Stimulated activated CD4-positive, alpha-beta T cell treated with anti-CD3 and anti-CD28 coated beads, Interleukin-2, amount 100 ng/mL, for 4 hours (primary cell): ENCODE data around the gene LIMD2.
"Not testable (repeated sequence)": the region's sequence is repeated elsewhere in the genome, so short reads cannot be mapped to it uniquely, and the experiment has no call there.

Source experiments
- DNase-seq: peaks from one replicate; pipeline ENCODE4 v3.0.0-alpha.2; 2020; ENCODE audit warnings: low read depth

The LIMD2 gene

GRCh38 chr17:63699638-63700527, at the start of gene LIMD2:
Gene LIMD2, minus strand, starts transcription at chr17:63700125. Its CDS starts 827 bp downstream, at chr17:63699298.
- DNase-seq = peak; percentile 81

GRCh38 chr17:63741408-63742173, 41.7 kb upstream of the LIMD2 start, which contains the start of gene STRADA:
Gene STRADA, minus strand, starts transcription at chr17:63741799. Its CDS starts 13,430 bp downstream, at chr17:63728369.
- peak; percentile 98 for DNase-seq

GRCh38 chr17:63741143-63741407, 41.1 kb upstream of the LIMD2 start:
- no peak for DNase-seq

- no peak for DNase-seq
Measured at GRCh38 chr17:63740464-63741142, 40.7 kb upstream of the LIMD2 start.

- DNase-seq = no peak
Measured at GRCh38 chr17:63735691-63736090, 35.8 kb upstream of the LIMD2 start.

- DNase-seq = no peak
Measured at GRCh38 chr17:63722403-63722802, 22.5 kb upstream of the LIMD2 start.

GRCh38 chr17:63720194-63720593, 20.3 kb upstream of the LIMD2 start:
- DNase-seq = not testable (repeated sequence)

GRCh38 chr17:63718988-63719387, 19.1 kb upstream of the LIMD2 start:
- no peak for DNase-seq

- no peak for DNase-seq
Measured at GRCh38 chr17:63716426-63716825, 16.5 kb upstream of the LIMD2 start.

GRCh38 chr17:63714550-63715277, 14.8 kb upstream of the LIMD2 start:
- no peak for DNase-seq

GRCh38 chr17:63709110-63709509, 9.2 kb upstream of the LIMD2 start:
- DNase-seq = no peak

GRCh38 chr17:63707151-63707550, 7.2 kb upstream of the LIMD2 start:
- DNase-seq = no peak

GRCh38 chr17:63706336-63707082, 6.6 kb upstream of the LIMD2 start:
- DNase-seq = no peak

- no peak for DNase-seq
Measured at GRCh38 chr17:63705657-63706056, 5.7 kb upstream of the LIMD2 start.

GRCh38 chr17:63704836-63705235, 4.9 kb upstream of the LIMD2 start:
- DNase-seq = no peak

GRCh38 chr17:63704259-63704576, 4.3 kb upstream of the LIMD2 start:
- DNase-seq = no peak

- DNase-seq = no peak
Measured at GRCh38 chr17:63703556-63704258, 3.8 kb upstream of the LIMD2 start.

- no peak for DNase-seq
Measured at GRCh38 chr17:63703029-63703428, 3.1 kb upstream of the LIMD2 start.

GRCh38 chr17:63702721-63703015, 2.7 kb upstream of the LIMD2 start:
- no peak for DNase-seq

GRCh38 chr17:63701868-63702720, 2.2 kb upstream of the LIMD2 start:
- DNase-seq = peak; percentile 70
